ENCODE results near the gene GCN1.

The GCN1 gene

GRCh38 chr12:120110550-120111501 lies 83.7 kb downstream of the GCN1 start:
- Histone ChIP-seq H3K9me3 (ENCODE audit: control insufficient read depth, insufficient read depth, low read depth, low read length) (no peaks in the 10 kb centered on the region), H3K27ac (ENCODE audit: low read depth, low read length) (peak overlapping the region; percentile 57; the same call in 1 of the 2 replicates), H3K9ac (ENCODE audit: low read length) (peak overlapping the region; percentile 50), H3K4me1 (ENCODE audit: control insufficient read depth, insufficient read depth, low read length) (peaks cover 39% of the 10 kb centered on the region), H3K27me3 (ENCODE audit: control insufficient read depth, insufficient read depth, low read length) (no peaks in the 10 kb centered on the region), H3K36me3 (ENCODE audit: control insufficient read depth, insufficient read depth, low read length) (peaks cover 20% of the 10 kb centered on the region), H3K4me3 (ENCODE audit: low read depth, low read length) (no peak overlapping the region)

- peak overlapping the region; percentile 43; the same call in 1 of the 2 replicates for H3K27ac ChIP-seq (ENCODE audit: low read depth, low read length)
- peak overlapping the region; percentile 35 for H3K9ac ChIP-seq (ENCODE audit: low read length)
- H3K36me3 ChIP-seq (ENCODE audit: control insufficient read depth, insufficient read depth, low read length): peaks cover 27% of the 10 kb centered on the region
Observed at GRCh38 chr12:120109570-120110267, 84.8 kb downstream of the GCN1 start.

GRCh38 chr12:120106151-120106550 lies 88.4 kb downstream of the GCN1 start:
- H3K27ac ChIP-seq (ENCODE audit: low read depth, low read length): no peak overlapping the region
- H3K27me3 ChIP-seq (ENCODE audit: control insufficient read depth, insufficient read depth, low read length): no peaks in the 10 kb centered on the region
- H3K4me3 ChIP-seq (ENCODE audit: low read depth, low read length): no peak overlapping the region
- peaks cover 36% of the 10 kb centered on the region for H3K4me1 ChIP-seq (ENCODE audit: control insufficient read depth, insufficient read depth, low read length)
- peaks cover 40% of the 10 kb centered on the region for H3K36me3 ChIP-seq (ENCODE audit: control insufficient read depth, insufficient read depth, low read length)
- no peak overlapping the region for H3K9ac ChIP-seq (ENCODE audit: low read length)
- no peaks in the 10 kb centered on the region for H3K9me3 ChIP-seq (ENCODE audit: control insufficient read depth, insufficient read depth, low read depth, low read length)

More at GRCh38 chr12:120109570-120110267, 84.8 kb downstream of the GCN1 start:
- Histone ChIP-seq H3K4me1 (ENCODE audit: control insufficient read depth, insufficient read depth, low read length) (peaks cover 38% of the 10 kb centered on the region), H3K9me3 (ENCODE audit: control insufficient read depth, insufficient read depth, low read depth, low read length) (no peaks in the 10 kb centered on the region), H3K4me3 (ENCODE audit: low read depth, low read length) (no peak overlapping the region), H3K27me3 (ENCODE audit: control insufficient read depth, insufficient read depth, low read length) (no peaks in the 10 kb centered on the region)

- no peak overlapping the region for H3K9ac ChIP-seq (ENCODE audit: low read length)
- H3K4me1 ChIP-seq (ENCODE audit: control insufficient read depth, insufficient read depth, low read length): peaks cover 14% of the 10 kb centered on the region
- no peaks in the 10 kb centered on the region for H3K27me3 ChIP-seq (ENCODE audit: control insufficient read depth, insufficient read depth, low read length)
- no peaks in the 10 kb centered on the region for H3K9me3 ChIP-seq (ENCODE audit: control insufficient read depth, insufficient read depth, low read depth, low read length)
- no peak overlapping the region for H3K27ac ChIP-seq (ENCODE audit: low read depth, low read length)
- H3K36me3 ChIP-seq (ENCODE audit: control insufficient read depth, insufficient read depth, low read length): peaks cover 62% of the 10 kb centered on the region
- H3K4me3 ChIP-seq (ENCODE audit: low read depth, low read length): no peak overlapping the region
Observed at GRCh38 chr12:120103371-120103770, 91.1 kb downstream of the GCN1 start.

- Histone ChIP-seq H3K9ac (ENCODE audit: low read length) (no peak overlapping the region), H3K27ac (ENCODE audit: low read depth, low read length) (no peak overlapping the region), H3K4me1 (ENCODE audit: control insufficient read depth, insufficient read depth, low read length) (peaks cover 11% of the 10 kb centered on the region), H3K9me3 (ENCODE audit: control insufficient read depth, insufficient read depth, low read depth, low read length) (no peaks in the 10 kb centered on the region), H3K4me3 (ENCODE audit: low read depth, low read length) (no peak overlapping the region), H3K36me3 (ENCODE audit: control insufficient read depth, insufficient read depth, low read length) (peaks cover 63% of the 10 kb centered on the region), H3K27me3 (ENCODE audit: control insufficient read depth, insufficient read depth, low read length) (no peaks in the 10 kb centered on the region)
Observed at GRCh38 chr12:120103044-120103338, 91.5 kb downstream of the GCN1 start.

- Histone ChIP-seq H3K4me1 (ENCODE audit: control insufficient read depth, insufficient read depth, low read length) (peaks cover 11% of the 10 kb centered on the region), H3K36me3 (ENCODE audit: control insufficient read depth, insufficient read depth, low read length) (peaks cover 60% of the 10 kb centered on the region), H3K9me3 (ENCODE audit: control insufficient read depth, insufficient read depth, low read depth, low read length) (no peaks in the 10 kb centered on the region), H3K27ac (ENCODE audit: low read depth, low read length) (no peak overlapping the region), H3K9ac (ENCODE audit: low read length) (no peak overlapping the region), H3K27me3 (ENCODE audit: control insufficient read depth, insufficient read depth, low read length) (no peaks in the 10 kb centered on the region), H3K4me3 (ENCODE audit: low read depth, low read length) (no peak overlapping the region)
Observed at GRCh38 chr12:120102189-120103043, 92.1 kb downstream of the GCN1 start.

- Histone ChIP-seq H3K27ac (ENCODE audit: low read depth, low read length) (no peak overlapping the region), H3K36me3 (ENCODE audit: control insufficient read depth, insufficient read depth, low read length) (peaks cover 63% of the 10 kb centered on the region), H3K9me3 (ENCODE audit: control insufficient read depth, insufficient read depth, low read depth, low read length) (no peaks in the 10 kb centered on the region), H3K9ac (ENCODE audit: low read length) (no peak overlapping the region), H3K4me1 (ENCODE audit: control insufficient read depth, insufficient read depth, low read length) (peaks cover 11% of the 10 kb centered on the region), H3K27me3 (ENCODE audit: control insufficient read depth, insufficient read depth, low read length) (no peaks in the 10 kb centered on the region), H3K4me3 (ENCODE audit: low read depth, low read length) (no peak overlapping the region)
Observed at GRCh38 chr12:120101617-120102016, 92.9 kb downstream of the GCN1 start.

- peaks cover 65% of the 10 kb centered on the region for H3K36me3 ChIP-seq (ENCODE audit: control insufficient read depth, insufficient read depth, low read length)
- H3K4me1 ChIP-seq (ENCODE audit: control insufficient read depth, insufficient read depth, low read length): peaks cover 11% of the 10 kb centered on the region
- no peaks in the 10 kb centered on the region for H3K9me3 ChIP-seq (ENCODE audit: control insufficient read depth, insufficient read depth, low read depth, low read length)
- H3K27me3 ChIP-seq (ENCODE audit: control insufficient read depth, insufficient read depth, low read length): no peaks in the 10 kb centered on the region
- no peak overlapping the region for H3K4me3 ChIP-seq (ENCODE audit: low read depth, low read length)
- 0 out of 2 replicates have a peak overlapping the region, but pooled peaks have one; percentile 3 for H3K27ac ChIP-seq (ENCODE audit: low read depth, low read length)
- H3K9ac ChIP-seq (ENCODE audit: low read length): no peak overlapping the region
Observed at GRCh38 chr12:120101182-120101581, 93.3 kb downstream of the GCN1 start.

GRCh38 chr12:120100630-120101029 lies 93.9 kb downstream of the GCN1 start:
- Histone ChIP-seq H3K36me3 (ENCODE audit: control insufficient read depth, insufficient read depth, low read length) (peaks cover 63% of the 10 kb centered on the region), H3K27me3 (ENCODE audit: control insufficient read depth, insufficient read depth, low read length) (no peaks in the 10 kb centered on the region), H3K4me3 (ENCODE audit: low read depth, low read length) (no peak overlapping the region), H3K4me1 (ENCODE audit: control insufficient read depth, insufficient read depth, low read length) (peaks cover 8% of the 10 kb centered on the region), H3K9ac (ENCODE audit: low read length) (no peak overlapping the region), H3K9me3 (ENCODE audit: control insufficient read depth, insufficient read depth, low read depth, low read length) (no peaks in the 10 kb centered on the region), H3K27ac (ENCODE audit: low read depth, low read length) (0 out of 2 replicates have a peak overlapping the region, but pooled peaks have one; percentile 3)

GRCh38 chr12:120099738-120100137 lies 94.8 kb downstream of the GCN1 start:
- no peak overlapping the region for H3K4me3 ChIP-seq (ENCODE audit: low read depth, low read length)
- peaks cover 57% of the 10 kb centered on the region for H3K36me3 ChIP-seq (ENCODE audit: control insufficient read depth, insufficient read depth, low read length)
- H3K27me3 ChIP-seq (ENCODE audit: control insufficient read depth, insufficient read depth, low read length): no peaks in the 10 kb centered on the region
- H3K9me3 ChIP-seq (ENCODE audit: control insufficient read depth, insufficient read depth, low read depth, low read length): no peaks in the 10 kb centered on the region
- H3K4me1 ChIP-seq (ENCODE audit: control insufficient read depth, insufficient read depth, low read length): peaks cover 2% of the 10 kb centered on the region
- no peak overlapping the region for H3K9ac ChIP-seq (ENCODE audit: low read length)
- H3K27ac ChIP-seq (ENCODE audit: low read depth, low read length): no peak overlapping the region
